Right renal cortex interstitium (tissue), 3 donors: ENCODE measurements around the gene NOX4. TPM values are rescaled to one million over a fixed set of nuclear protein-coding genes. Genes with fewer than 3 reads are reported as not detected.
"Not testable (repeated sequence)": the region's sequence is repeated elsewhere in the genome, so short reads cannot be mapped to it uniquely, and the experiment has no call there.

ENCODE experiments used
- DNase-seq, 3 donors: peaks; one replicate each; pipeline ENCODE4 v3.0.0-alpha.2; 2013; ENCODE audit warnings: low read depth in 3 of 3, low spot score in 2 of 3
- polyA plus RNA-seq, 3 donors: library from polyadenylated mRNA; unstranded; fragments of 120-200 nt; gene quantifications; one replicate each; pipeline ENCODE4 v1.2.1, GENCODE V29; 2013; ENCODE audit not compliant: insufficient read length in 3 of 3

NOX4 gene
- polyA plus RNA-seq, 3 donors = 50.2 to 65.6 (median 55.4) TPM

- DNase-seq = not testable (repeated sequence)
Measured at GRCh38 chr11:89310607-89311006, 180.6 kb downstream of the NOX4 start.

GRCh38 chr11:89309321-89309985 lies 181.7 kb downstream of the NOX4 start:
- not testable (repeated sequence) for DNase-seq

- not testable (repeated sequence) for DNase-seq
Measured at GRCh38 chr11:89308272-89308671, 182.9 kb downstream of the NOX4 start.

- DNase-seq = not testable (repeated sequence)
Measured at GRCh38 chr11:89303029-89303428, 188.1 kb downstream of the NOX4 start.

- not testable (repeated sequence) for DNase-seq
Measured at GRCh38 chr11:89295023-89295422, 196.2 kb downstream of the NOX4 start.

GRCh38 chr11:89293965-89294679 lies 197.1 kb downstream of the NOX4 start:
- DNase-seq = no peak

- DNase-seq = not testable (repeated sequence)
Measured at GRCh38 chr11:89288004-89288403, 203.2 kb downstream of the NOX4 start.

GRCh38 chr11:89286601-89287000 lies 204.6 kb downstream of the NOX4 start:
- DNase-seq = not testable (repeated sequence)

GRCh38 chr11:89281032-89281677 lies 210.0 kb downstream of the NOX4 start:
- not testable (repeated sequence) for DNase-seq

GRCh38 chr11:89279176-89279575 lies 212.0 kb downstream of the NOX4 start:
- DNase-seq = no peak

GRCh38 chr11:89275966-89276365 lies 215.2 kb downstream of the NOX4 start:
- no peak for DNase-seq

Other genes with a start within 250 kb of the NOX4 start
- gene TRIM77, start 218.9 kb upstream of the NOX4 start, polyA plus RNA-seq = not detected